GM18909 (cell line): ENCODE measurements around the gene ADAMTS7.
"Not testable (repeated sequence)": the region's sequence is repeated elsewhere in the genome, so short reads cannot be mapped to it uniquely, and the experiment has no call there.

Experiments
- ATAC-seq: cut with Tn5 transposase; IDR thresholded peaks from one replicate; pipeline ENCODE4 v1.9.1; 2021; ENCODE audit warnings: mild to moderate bottlenecking; ENCODE audit not compliant: unreplicated experiment, poor library complexity

The ADAMTS7 gene

GRCh38 chr15:78767331-78767951 is 43.8 kb downstream of the ADAMTS7 start:
- ATAC-seq: no peak

- not testable (repeated sequence) for ATAC-seq
Measured at GRCh38 chr15:78766641-78767071, 44.6 kb downstream of the ADAMTS7 start.

- no peak for ATAC-seq
Measured at GRCh38 chr15:78766041-78766440, 45.2 kb downstream of the ADAMTS7 start.

GRCh38 chr15:78765154-78765860 is 46.0 kb downstream of the ADAMTS7 start:
- ATAC-seq: not testable (repeated sequence)

GRCh38 chr15:78764340-78765153 is 46.7 kb downstream of the ADAMTS7 start:
- not testable (repeated sequence) for ATAC-seq

- no peak for ATAC-seq
Measured at GRCh38 chr15:78763796-78764241, 47.4 kb downstream of the ADAMTS7 start.

- ATAC-seq: no peak
Measured at GRCh38 chr15:78762985-78763795, 48.1 kb downstream of the ADAMTS7 start.

- not testable (repeated sequence) for ATAC-seq
Measured at GRCh38 chr15:78762386-78762961, 48.8 kb downstream of the ADAMTS7 start.

- no peak for ATAC-seq
Measured at GRCh38 chr15:78761891-78762385, 49.3 kb downstream of the ADAMTS7 start.

- ATAC-seq: peak; percentile 45
Measured at GRCh38 chr15:78761475-78761874, 49.8 kb downstream of the ADAMTS7 start.

GRCh38 chr15:78761020-78761419 is 50.2 kb downstream of the ADAMTS7 start:
- no peak for ATAC-seq

- ATAC-seq: not testable (repeated sequence)
Measured at GRCh38 chr15:78760091-78760882, 51.0 kb downstream of the ADAMTS7 start.

GRCh38 chr15:78759361-78759998 is 51.8 kb downstream of the ADAMTS7 start:
- not testable (repeated sequence) for ATAC-seq

GRCh38 chr15:78758486-78759200 is 52.6 kb downstream of the ADAMTS7 start:
- ATAC-seq: not testable (repeated sequence)

GRCh38 chr15:78758084-78758483 is 53.2 kb downstream of the ADAMTS7 start:
- ATAC-seq: not testable (repeated sequence)

GRCh38 chr15:78757636-78757905 is 53.7 kb downstream of the ADAMTS7 start:
- no peak for ATAC-seq

- ATAC-seq: peak; percentile 67
Measured at GRCh38 chr15:78756781-78757635, 54.3 kb downstream of the ADAMTS7 start.
